HG03378 (cell line): Measurements from ENCODE around the gene SBK2.

Experiments
- ATAC-seq: cut with Tn5 transposase; IDR thresholded peaks from one replicate; pipeline ENCODE4 v1.9.1; 2021; ENCODE audit warnings: mild to moderate bottlenecking, moderate library complexity; ENCODE audit not compliant: unreplicated experiment

The SBK2 gene

GRCh38 chr19:55487924-55488687, 48.8 kb downstream of the SBK2 start, which contains the start of gene SSC5D:
TSS of gene SSC5D (plus strand) at chr19:55488436. CDS start at chr19:55488590, 154 bp downstream.
- ATAC-seq: no peak

- no peak for ATAC-seq
Observed at GRCh38 chr19:55486971-55487923, 49.7 kb downstream of the SBK2 start.

- no peak for ATAC-seq
Observed at GRCh38 chr19:55486043-55486970, 50.6 kb downstream of the SBK2 start.

- no peak for ATAC-seq
Observed at GRCh38 chr19:55485439-55486011, 51.4 kb downstream of the SBK2 start.

- no peak for ATAC-seq
Observed at GRCh38 chr19:55484593-55485438, 52.1 kb downstream of the SBK2 start, which contains the start of gene NAT14. TSS of gene NAT14 (plus strand) at chr19:55485188. CDS start at chr19:55485709, 521 bp downstream.

GRCh38 chr19:55483706-55484592, 53.0 kb downstream of the SBK2 start:
- no peak for ATAC-seq

- ATAC-seq: no peak
Observed at GRCh38 chr19:55482967-55483705, 53.8 kb downstream of the SBK2 start.

GRCh38 chr19:55482156-55482961, 54.6 kb downstream of the SBK2 start:
- no peak for ATAC-seq

GRCh38 chr19:55481794-55482155, 55.2 kb downstream of the SBK2 start:
- ATAC-seq: no peak

GRCh38 chr19:55481148-55481793, 55.7 kb downstream of the SBK2 start:
- no peak for ATAC-seq

- no peak for ATAC-seq
Observed at GRCh38 chr19:55479451-55480230, 57.3 kb downstream of the SBK2 start.

GRCh38 chr19:55479045-55479444, 57.9 kb downstream of the SBK2 start:
- ATAC-seq: no peak
